Frontal cortex (tissue), 4 donors: ENCODE results near the gene FRMD4A. TPM values are rescaled to one million over a fixed set of nuclear protein-coding genes. Genes with fewer than 3 reads are reported as not detected.
A peak's percentile ranks its signal among the peaks of the same experiment; 100 is the strongest.

Experiments
- DNase-seq, 2 donors: peaks; one replicate each; pipeline ENCODE4 v3.0.0; 2012; ENCODE audit warnings: low spot score in 2 of 2
- FAIRE-seq: peaks from 2 replicates; lab custom pipeline; 2012; peaks lifted over from hg19 to GRCh38; lab: Jason Lieb, UNC
- total RNA-seq: library from RNA; depleted of rRNA; stranded (reverse); fragments of >200 nt; gene quantifications from one replicate; pipeline ENCODE4 v1.2.3, GENCODE V29; 2014
- donor health status: control.
- donor health status: control.
- donor health status: control.

Gene FRMD4A
- total RNA-seq, 1 donor from 2014 or later: 69.7 TPM

DNA sequence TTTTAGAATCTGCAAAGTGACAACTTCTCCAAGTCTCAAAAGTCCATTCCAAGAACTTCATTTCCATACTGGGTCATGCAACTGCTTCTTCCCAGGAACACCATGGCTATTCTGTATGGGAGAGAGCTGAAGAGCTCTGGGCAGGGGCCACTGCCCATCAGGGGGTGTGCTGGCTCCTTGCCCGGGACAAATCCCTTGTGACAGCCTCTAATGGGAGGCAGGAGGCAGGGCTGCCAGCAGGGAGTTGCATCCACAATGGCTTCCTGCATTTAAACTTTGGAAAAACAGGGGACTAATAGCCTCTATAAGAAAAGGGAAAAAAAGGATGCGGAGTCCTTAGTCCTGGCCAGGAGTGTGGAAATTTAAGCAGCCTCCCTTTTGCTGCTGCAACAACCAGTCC is 18.4 kb upstream of the FRMD4A start:
- FAIRE-seq: no peak
- DNase-seq: peak in 1 of 2 donors; percentile 4

DNA sequence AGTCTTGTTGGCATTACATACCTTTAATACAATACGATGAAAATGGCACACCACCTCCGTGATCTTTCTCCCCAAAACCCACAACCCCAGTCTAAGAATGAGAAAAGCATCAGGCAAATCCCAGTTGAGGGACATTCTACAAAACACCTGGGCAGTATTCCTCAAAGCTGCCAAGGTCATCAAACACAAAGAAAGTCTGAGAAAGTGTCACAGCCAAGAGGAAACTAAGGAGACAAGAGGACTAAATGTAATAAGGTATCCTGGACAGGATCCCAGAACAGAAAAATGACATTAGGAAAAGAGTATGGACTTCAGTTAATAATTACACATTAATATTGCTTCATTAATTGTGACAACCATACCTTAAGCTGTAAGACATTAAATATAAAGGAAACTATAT is 14.5 kb upstream of the FRMD4A start:
- FAIRE-seq (no peak), DNase-seq (no peak)

DNA sequence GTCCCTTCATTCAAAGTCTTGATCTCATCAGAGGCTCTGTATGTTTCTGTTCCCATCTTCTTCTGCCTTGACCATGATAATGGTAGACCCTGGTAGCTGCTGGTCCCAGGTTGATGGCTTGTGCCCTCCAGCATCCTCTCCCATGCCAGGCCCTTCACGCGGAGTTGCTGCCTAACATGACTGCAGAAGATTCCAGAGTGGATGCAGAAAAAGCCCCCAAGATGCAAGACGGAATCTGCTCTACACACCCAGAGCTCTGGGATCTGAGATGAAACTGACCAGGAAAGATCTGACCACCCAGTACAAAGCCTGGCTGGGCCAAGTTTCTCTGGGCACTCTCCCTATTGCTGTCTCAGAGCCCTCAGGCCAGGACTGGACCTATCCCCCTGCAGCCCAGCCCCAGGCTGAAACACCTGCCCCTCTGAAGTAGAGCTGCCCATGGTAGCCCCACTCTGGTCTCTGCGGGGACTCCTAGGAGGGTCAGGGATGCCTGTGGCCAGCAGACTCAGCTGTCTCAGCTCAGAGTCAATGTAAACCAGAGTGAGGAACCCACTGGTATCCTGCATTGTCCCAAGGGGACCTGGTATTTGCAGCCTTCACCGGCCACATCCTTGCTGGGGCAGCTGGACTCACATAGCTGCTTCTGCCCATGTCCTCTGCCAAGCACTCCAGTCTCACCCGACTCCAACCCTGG is 9.5 kb upstream of the FRMD4A start:
- FAIRE-seq: no peak
- DNase-seq: no peak

DNA sequence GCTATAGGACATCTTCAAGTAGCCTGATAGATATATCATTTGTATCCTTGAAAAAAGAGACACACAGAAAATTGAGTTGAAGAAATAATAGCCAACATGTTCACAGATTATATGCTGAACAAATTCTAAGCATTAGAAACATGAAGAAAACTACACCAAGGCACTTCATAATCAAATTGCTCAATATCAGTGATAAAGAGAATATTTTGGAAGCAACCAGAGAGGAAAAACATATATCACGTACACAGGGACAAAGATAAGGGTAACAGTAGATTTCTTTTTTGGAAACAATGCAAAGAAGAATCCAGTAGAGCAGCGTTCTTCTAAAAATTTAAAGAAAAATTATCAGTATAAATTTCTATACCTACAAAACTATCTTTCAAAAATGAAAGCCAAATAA is 6.0 kb upstream of the FRMD4A start:
- FAIRE-seq (no peak), DNase-seq (no peak)

DNA sequence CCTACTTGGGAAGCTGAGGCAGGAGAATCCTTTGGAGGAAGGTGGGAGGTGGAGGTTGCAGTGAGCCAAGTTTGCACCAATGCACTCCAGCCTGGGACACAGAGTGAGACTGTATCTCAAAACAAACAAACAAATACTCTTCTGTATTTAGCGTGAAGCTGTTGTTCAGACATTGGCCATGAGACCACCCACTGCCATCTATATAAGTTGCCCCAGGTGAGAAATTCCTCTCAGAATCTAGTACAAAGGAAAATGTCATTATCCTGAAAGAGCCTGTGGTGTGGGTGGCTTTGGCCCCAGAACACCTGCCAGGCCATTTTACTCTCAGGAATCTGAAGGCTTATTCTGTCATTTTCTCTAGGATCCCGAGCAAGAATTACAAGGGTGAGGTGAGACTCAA is 4.0 kb upstream of the FRMD4A start:
- FAIRE-seq (no peak), DNase-seq (no peak)

DNA sequence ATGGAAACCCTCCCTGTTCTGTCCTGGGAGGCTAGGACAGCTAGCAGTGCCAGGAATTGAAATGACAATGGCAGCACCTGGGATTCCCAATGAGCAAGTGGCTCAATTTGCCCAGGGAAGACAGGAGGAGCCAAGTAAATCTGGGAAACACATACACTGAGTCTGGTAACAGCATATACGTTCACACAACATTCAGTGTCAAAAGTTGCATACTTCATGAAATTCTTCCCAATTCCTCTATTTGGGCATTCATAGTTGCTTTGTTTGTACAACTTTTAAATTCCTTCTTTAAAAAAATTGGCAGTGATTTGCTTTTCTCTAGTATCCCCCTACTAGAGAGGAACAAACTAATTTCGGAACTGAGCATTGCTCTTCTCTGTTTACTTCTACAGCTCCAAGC is 2.9 kb upstream of the FRMD4A start:
- DNase-seq (no peak), FAIRE-seq (no peak)

DNA sequence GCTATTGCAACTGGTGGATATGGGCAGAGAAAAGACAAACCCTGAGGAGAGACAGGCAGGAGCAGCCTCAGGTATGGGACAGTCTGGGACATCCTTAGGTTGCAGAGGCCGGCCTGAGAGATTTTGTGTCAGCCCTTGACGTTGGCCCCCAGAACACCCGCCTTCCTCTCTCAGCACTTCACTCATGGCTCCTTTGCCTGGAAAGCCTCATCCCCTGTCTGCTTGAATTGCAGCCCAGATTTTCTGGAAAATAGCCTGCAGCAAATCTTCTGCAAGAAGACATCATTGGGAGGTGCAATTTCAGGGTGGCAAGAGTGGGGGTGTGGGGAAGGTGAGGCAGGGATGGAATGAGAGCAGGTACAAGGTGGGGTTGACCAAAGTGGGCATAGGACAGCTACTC is 2.2 kb upstream of the FRMD4A start:
- no peak for FAIRE-seq

DNA sequence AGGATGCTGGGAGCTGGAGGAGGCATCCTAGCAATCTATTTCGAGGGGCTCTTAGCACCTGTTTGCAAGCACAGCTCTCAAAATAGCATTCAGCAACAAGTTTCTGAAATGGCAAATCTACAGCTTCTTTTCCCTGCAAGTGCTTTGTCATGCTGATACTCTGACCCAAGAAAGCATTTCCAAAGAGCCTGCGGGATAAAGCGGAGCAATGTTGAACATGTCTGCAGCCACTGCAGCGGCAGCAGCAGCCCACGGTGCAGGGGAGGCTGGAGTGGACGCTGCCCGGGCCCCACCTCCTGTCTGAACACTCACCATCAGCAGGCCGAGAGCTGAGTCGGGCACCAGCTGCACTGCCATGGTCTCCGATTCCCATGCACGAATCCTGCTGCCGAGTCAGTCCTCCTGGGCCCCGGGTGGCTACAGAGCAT is 964 bp downstream of the FRMD4A start:
- no peak for DNase-seq

More for the DNA sequence above, 2.2 kb upstream of the FRMD4A start:
- DNase-seq: no peak

DNA sequence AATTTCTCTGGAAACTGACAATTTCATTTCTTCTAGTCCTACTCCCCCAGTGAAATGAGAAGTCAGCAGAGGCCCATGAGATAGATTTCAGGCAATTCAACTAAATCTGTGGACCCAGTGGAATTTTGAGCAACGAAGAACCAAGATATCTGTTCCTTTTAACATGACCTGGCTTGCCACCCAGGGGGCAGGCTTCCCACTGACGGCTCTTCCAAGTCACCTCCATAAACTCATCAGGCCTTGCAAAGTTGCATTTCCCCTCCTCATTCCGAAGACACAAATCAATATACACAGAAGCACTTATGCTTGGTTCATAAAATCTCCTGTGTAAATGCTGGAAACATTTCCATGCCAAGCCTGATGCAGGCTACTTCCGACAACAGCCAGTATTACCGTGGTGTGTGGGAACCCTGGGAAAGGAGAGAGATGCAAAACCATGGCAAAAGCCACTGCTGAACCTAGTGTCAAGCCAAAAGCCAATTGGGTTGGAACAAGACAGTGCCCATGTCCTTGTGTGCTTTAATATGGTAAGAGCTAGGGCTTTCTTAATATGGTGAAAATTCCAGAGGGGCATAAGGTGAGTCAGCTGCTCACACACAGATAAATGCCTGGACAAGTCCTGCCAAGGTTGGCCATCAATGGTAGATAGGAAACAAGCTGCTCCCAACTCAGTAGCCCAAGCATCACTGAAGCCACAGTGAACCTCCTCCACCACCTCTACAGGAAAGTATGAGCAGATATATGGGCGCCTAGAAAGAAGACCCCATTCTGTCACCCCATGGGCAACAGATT is 1.6 kb downstream of the FRMD4A start:
- FAIRE-seq (no peak), DNase-seq (no peak)

More for the DNA sequence above, 964 bp downstream of the FRMD4A start:
- FAIRE-seq: no peak

DNA sequence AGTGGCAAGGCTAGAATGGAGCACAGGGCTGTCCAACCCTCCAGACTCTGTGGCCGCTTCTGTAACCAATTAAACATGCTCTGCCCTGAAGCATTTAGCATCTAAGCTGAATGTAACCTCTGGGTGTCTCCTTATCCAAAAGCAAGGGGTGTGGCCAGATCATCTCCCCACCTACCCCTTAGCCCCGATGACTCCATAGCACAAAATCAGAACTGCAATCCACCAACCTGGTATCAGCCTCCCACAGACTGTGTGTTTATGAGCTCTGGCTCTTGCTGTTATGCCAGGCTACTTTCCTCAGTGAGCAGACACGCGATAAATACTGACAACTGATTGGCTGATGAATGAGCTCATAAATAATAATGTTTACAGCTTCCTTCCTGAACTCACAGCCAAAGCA is 3.2 kb downstream of the FRMD4A start:
- FAIRE-seq (no peak), DNase-seq (no peak)

DNA sequence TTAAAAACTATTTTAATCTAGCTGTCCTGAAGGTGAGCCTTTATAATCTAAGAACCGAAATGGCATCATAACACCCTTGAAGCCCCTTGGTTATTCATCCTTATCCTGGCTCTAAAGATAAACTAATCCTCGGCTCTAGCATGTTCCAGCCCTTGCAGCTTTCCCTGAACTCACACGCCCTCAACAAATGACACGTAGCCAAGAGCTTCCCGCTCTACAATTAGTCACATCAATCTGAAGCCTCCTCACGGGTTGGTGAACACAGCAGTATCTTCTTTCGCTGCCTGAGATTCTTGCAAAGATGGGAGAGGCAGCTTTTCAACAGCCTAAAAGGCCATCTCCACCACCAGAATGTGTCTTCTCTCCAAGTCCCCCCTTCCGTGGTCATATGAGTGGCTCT is 4.1 kb downstream of the FRMD4A start:
- FAIRE-seq (no peak), DNase-seq (no peak)

DNA sequence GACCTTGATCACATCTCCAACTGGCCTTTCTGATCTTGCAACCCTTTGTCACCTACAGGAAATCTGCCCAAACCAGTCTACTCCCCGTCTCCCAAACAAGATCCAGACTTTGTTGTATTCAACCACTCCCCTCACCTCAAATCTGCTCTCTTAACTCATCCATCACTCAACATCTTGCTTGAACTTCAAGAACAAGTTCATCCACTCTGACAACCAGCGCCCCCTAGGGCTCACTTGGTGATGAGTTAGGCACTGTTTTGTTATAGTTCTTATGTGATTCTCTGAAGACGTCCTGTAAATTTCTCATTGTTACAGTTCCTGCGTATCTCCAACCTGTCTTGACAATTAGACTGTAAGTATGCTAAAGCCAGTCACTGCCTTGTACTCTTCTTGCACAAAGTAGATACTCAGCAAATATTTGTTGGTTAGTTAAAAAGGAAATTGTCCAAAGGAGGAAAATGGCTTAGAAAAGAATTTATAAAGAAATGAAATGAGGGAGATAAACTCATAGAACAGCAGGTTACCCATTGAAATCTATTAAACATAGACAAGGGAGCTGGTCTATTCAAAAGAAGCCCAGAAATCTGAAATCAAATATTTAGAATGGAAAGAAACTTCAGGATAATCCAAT is 5.3 kb downstream of the FRMD4A start:
- DNase-seq: no peak
- no peak for FAIRE-seq

DNA sequence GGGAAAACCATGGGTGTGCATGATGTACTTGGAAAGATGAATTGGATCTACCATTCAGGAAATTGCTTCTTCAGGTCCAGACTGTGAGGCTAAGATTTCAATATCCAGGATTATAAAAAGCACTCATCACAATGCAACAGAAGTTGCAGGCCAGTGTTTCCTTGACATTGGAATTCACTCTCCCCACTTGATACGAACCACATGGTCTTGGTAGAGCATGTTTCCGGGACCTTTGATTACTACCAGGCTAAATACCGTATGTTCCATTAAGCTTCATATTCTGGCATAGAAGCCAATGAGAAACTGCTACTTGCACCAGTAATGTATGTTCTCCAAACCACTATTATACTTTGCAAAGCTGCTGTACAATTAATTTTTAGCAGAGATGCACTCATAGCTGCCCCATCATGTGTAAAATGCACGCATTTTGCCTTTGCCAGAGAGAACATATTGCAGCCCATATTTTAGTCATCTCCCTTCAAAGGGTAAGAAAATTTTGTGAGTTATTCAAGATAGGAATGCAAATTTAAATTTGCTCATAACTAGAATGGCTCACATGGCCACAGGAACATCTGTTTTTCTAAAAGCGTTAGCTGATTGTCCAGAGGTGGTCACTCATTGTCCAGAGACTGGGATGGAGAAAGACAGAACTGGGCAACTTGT is 8.1 kb downstream of the FRMD4A start:
- no peak for FAIRE-seq

DNA sequence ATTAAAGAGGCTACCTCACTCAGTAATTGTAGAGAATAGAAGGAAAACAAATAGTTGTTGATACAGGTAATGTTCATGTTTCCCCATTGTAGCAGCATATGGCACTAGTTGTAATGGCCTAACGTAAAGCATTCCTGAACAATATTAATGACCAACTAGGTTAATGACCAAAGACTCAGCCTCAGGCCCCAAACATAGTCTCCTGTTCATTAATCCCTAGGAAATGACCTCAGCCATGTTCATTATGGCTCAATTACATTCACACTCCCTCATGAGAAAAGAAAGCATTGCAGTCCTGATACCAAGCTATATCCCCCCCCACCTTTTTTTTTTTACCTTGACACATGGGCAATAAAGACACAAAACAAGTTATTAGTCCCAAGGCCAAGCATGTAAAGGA is 12.7 kb downstream of the FRMD4A start:
- FAIRE-seq (no peak), DNase-seq (no peak)

More for the DNA sequence above, 8.1 kb downstream of the FRMD4A start:
- DNase-seq: no peak

DNA sequence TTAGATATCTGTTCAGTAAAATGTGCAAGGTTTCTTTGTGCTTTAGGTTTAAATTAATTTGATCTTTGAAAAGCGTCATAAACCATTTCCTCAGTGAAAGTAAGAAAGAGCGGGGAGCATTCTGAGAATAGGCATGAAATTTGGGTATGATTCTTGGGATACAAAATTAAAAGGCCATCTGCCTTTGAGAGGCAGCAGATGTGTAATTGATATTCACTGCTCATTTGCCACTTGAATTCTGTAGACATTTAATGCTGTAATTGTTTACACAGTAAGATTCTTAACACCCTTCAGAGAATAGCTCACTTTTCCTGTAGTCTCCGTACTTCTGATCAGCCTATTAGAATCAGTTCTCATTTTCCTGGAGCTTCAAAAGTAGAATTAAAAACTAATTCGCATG is 18.7 kb downstream of the FRMD4A start:
- FAIRE-seq (no peak), DNase-seq (no peak)

DNA sequence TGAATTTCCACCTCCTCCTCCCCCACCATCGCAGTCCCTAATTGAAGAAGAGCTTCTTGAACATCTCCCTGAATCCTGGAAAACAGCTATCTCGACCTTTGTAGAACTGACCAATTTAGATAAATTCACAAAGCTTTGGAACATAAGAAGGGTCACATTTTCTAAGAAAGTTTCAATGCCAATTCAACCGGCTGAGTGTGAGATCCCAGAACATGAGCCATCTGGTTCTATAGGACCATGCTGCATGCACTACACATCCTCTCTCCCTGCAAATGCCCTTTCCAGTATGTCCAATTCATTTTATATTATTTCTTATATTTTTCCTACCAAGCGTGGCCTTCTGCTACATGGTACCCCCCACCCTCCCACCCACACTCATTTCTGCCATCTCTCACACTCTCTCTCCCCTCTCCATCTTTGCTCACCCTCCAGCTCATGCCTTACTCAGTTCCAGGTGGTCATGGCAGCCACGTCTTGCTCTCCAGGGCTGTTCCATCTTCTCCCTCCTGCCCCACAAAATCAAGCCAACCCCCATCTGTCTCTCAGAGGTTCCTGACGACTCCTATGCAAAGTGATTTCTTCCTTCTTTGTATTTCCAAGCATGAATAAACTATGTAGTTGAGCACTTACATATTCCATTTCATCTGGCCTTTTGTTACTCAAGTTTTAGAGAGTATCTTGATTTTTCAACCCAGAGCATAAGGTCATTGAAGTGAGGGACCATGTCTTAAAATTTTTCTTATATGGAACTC is 19.3 kb downstream of the FRMD4A start:
- DNase-seq (no peak), FAIRE-seq (no peak)

DNA sequence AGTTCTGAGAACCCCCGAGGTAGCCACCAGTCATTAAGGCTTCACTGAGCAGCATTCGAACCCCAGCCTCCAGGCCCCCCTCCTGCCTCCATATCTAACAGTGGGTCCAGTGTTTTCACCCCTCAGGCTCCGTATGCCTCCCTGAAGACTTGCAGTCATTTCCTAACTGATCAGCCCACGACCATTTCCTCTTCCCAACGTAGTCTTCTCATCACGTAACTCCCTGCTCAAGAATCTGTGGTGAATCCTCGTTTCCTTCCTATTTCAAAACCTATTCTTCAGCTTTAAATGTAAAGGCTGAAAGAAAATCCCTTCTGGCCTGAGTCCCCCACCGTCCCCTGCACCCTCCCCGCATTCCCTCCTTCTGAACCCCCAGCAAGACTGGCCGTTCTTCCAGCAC is 21.1 kb downstream of the FRMD4A start:
- FAIRE-seq (no peak), DNase-seq (no peak)

DNA sequence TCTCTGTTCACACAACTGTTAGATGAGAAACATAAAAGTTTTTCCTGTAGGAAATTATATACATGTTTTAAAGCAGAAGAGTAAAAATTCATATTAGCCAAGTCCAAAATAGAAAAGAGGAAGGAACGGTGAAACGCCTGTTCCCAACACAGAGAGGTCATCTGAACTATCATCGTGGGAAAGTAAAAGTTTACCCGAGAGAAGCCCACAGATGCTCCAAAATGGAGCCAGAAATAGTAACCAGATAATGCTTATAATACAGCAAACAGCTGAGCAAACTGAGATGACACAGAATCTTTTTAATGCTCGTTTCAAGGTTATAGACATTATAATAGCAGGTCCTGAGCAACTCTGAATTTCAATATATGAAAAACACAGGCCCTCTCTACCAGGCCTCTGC is 24.5 kb downstream of the FRMD4A start:
- no peak for DNase-seq
- FAIRE-seq: no peak

DNA sequence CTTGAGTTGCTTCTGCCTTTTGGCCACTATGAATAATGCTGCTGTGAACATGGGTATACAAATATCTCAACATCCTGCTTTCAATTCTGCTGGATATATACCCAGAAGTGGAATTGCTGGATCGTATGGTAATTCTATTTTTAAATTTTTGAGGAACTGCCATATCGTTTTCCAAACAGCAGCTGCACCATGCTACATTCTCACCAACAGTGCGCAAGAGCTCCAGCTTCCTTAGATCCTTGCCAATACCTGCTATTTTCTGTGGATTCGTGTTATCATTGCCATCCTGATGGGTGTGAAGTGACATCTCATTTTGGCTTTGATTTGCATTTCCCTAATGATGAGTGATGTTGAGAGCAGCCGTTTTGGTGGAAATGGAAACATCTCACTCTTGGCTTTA is 26.7 kb downstream of the FRMD4A start:
- FAIRE-seq (no peak), DNase-seq (no peak)

DNA sequence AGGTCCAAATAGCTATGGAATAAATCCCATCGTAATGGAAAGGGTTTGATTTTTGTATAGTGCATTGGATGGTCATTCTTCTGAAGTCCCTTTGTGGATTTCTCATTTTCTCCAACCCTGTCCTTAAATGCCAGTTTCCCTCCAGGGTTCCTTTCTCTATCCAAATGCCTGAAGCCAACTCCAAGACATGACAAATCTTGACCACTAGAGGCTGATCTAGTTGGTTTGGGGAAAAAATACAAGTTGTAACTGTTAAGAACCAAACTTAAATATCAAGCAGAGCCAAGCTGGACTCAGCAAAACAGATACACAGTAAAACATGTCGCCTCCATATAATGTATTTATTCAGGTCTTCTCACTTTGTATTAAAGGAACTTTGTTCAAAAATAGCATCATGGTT is 28.7 kb downstream of the FRMD4A start:
- no peak for FAIRE-seq
- no peak for DNase-seq
